DMS153 treated with DMSO at 0.1 percent for 48 hours (cell line): Measurements from ENCODE around the gene MMAB.
"Not testable (repeated sequence)": the region's sequence is repeated elsewhere in the genome, so short reads cannot be mapped to it uniquely, and the experiment has no call there.

Experiments
- DNase-seq: peaks from one replicate; lab custom pipeline; 2025; ENCODE audit not compliant: unreplicated experiment; lab: John Stamatoyannopoulos, UW

The MMAB gene

GRCh38 chr12:109604132-109604585 is 30.9 kb upstream of the MMAB start:
- DNase-seq: no peak

DNA sequence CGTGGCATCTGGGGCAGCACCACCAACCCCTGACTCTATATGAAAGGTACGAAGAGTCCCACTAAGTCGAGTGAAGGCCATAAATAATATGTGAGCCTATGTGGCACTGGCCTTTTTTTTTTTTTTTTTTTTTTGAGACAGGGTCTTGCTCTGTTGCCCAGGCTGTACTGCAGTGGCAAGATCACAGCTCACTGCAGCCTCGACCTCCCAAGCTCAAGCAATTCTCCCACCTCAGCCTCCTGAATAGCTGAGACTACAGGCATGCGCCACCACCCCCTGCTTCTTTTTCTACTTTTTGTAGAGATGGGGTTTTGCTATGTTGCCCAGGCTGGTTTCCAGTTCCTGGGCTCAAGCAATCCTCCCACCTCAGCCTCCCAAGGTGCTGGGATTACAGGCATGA is 28.8 kb upstream of the MMAB start:
- DNase-seq: not testable (repeated sequence)

- no peak for DNase-seq
These were observed 28.3 kb upstream of the MMAB start for GRCh38 chr12:109601557-109601956.

DNA sequence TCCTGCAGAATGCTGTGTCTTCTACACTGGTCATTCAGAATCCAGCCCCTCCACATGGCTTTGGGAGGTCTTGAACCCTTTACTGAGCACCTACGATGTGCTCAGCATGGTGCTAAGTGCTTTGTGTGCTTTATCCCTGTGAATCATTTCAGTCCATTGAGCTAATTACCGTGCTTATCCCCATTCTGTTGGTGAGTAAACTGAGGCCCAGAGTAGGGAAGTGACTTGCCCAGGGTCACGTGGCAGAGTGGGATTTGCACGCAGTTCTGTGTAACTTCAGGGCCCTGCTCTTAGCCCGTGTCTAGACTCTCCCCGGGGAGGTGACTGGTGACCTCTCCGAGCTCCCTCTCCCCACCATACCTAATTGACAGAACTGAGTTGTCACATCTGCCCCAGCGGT is 27.7 kb upstream of the MMAB start:
- no peak for DNase-seq

DNA sequence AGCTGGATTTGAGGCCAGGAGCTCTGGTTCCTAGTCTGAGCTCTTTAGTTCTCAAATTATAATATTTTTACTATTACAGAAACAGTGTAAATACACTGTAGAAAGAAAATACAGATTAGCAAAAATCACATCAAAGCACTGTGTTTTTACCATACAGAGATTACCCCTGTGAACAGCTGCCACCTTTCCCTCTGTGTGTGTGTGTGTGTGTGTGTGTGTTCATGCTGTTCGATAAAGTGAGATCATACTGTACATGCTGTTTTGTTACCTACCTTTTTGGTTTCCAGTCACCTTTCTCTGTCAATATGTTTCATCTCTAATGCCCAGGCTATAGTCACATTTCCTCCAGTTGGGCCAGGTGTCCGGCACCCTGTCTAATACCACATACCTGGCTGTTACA is 27.2 kb upstream of the MMAB start:
- no peak for DNase-seq

DNA sequence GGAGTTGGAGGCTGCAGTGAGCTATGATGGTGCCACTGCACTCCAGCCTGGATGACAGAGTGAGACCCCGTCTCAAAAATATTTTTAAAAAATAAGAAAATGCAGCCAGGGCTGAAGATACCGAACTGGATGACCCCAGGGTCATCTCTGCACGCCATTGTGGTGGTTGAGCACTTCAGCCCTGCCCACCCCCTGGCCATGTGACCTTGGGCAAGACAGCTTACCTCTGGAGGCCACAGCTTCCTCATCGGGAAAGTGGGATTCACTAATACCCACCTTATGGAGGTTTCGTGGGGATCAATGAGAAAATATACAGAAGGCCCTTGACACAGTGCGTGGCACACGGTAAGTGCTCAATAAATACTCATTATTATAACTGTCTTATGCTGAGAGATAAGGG is 25.8 kb upstream of the MMAB start:
- no peak for DNase-seq

DNA sequence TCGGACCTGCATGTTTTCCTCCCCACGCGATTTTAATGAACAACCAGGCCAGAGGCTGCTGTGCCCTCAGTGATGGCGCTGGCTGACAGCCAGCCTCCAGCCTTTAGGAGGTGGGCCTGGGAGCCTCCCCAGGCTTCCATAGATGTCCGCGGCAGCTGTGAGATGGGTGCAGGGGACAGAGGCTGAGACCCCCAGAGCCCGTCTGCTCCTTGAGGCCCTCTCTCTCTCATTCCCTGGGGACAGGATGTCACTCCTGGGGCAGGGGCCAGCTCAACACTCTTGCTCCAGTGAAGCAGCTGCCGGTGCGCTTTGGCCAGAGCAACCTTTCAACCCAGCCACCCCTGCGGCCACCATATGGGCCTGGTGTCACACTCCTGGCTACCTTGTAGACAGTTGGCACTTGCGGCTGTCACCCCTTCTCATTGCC is 25.1 kb upstream of the MMAB start:
- DNase-seq: no peak

DNA sequence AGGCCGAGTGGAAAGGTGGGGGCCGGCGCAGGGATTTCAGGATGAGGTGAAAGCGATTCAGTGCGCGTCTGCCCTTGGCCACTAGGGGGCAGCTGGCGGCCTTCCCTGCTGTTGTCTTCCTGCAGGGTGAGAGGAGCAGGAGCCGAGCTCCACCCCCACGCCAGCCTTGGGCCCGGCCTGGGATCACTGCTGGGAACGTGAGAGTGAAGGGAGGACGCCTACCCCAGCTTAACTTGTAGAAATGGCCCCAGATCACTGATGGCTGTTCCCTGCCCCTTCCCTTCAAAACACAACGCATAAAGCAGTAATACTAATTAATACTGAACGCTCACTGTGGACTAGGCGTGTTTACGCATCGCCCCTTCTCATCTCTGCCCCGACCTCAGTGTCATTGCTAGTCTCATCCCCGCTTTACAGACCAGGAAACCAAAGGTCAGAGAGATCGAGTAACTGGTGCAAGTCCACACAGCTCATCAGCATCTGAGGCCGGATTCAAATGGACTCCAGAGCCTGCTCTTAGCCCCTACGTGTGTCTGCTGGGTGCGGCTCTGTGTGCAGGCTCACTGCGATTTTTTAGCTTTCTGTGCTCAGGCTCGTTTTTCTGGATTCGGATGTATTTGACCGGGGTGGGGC is 24.6 kb upstream of the MMAB start:
- DNase-seq: peak; percentile 76

DNA sequence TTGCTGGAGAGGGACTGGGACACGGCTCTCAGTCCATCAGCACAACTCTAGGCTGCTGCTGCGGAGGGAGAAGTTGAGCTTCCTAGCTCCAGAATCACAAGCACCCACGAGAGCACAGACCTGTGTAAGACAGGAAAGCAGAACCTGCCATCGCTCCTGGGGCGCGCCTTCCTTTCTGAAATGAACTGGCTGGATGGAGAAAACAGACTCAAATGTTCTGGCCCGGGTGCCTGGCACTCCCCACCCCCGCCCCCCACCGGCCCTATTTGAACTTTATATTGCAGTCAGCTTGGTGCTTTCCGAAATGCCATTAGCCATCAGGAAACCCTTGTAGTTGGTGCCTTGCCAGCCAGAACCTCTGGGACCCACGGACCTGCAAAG is 24.1 kb upstream of the MMAB start:
- DNase-seq: no peak

GRCh38 chr12:109596418-109597244 is 23.3 kb upstream of the MMAB start:
- no peak for DNase-seq

DNA sequence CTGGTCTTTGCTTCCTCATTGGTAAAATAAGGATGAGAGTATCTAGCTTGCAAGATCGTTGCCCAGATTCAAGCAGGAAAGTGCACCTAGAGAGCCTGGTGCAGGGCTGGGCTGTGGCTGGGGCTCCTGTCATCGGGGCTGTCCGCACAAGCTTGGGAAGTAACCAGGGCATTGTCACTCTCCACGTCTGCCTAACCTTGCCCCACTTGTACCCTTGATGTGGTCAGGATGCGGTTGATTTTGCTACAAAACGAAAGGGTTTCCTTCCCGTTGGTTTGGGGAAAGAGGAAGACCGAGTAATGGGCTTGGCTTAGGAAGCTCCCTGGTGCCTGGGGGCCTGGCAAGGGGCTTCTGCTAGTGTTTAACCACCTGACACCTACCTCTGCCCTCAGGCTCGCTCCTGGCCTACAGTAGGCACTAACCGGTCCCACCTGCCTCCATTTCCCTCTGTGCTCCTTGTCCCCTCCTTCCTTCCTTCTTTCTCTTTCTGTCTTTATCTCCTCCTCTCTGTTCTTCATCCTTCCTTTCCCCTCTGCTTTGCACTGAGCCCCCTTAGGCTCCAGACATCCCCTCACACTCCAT is 22.1 kb upstream of the MMAB start:
- DNase-seq: no peak

GRCh38 chr12:109594556-109595317 is 21.4 kb upstream of the MMAB start:
- no peak for DNase-seq

GRCh38 chr12:109592905-109593272 is 19.6 kb upstream of the MMAB start:
- no peak for DNase-seq

GRCh38 chr12:109592195-109592904 is 19.0 kb upstream of the MMAB start:
- no peak for DNase-seq

DNA sequence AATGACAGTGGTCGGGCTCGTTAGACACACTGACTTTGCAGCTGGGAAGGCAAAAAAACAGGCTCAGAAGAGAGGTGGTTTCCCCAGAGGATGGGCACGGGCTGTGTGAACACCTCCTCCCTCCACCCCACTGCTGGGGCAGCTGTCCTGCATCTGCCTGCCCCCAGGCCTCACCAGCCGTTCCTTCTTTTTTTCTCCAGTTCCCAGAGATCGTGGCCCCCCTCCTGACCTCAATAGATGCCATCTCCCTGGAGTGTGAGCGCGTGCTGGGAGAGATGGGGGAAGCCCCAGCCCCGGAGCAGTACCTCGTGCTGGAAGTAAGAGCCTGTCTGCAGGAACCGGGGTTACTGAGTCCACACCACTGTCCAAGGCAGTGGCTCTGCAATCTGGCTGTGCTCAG is 17.7 kb upstream of the MMAB start:
- no peak for DNase-seq

GRCh38 chr12:109590566-109590965 is 17.3 kb upstream of the MMAB start:
- DNase-seq: no peak

- no peak for DNase-seq
These were observed 16.5 kb upstream of the MMAB start for GRCh38 chr12:109589691-109590245.

DNA sequence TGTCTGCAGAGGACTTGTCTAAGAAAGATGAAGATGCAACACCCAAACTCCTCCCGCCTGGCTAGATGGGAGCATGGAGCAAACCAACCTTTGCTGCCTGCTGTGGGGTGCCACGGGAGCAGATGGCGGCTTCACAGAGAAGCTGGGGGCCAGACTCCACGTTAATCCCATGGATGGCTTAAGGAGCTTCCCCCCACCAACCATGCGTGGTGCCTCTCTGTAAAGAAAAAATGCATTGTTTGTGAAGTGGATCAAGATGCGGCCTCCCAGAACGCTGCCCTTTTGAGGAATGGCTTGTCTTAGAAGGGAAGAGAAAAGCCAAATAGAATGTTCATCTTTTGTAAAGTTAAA is 15.9 kb upstream of the MMAB start:
- DNase-seq: no peak

DNA sequence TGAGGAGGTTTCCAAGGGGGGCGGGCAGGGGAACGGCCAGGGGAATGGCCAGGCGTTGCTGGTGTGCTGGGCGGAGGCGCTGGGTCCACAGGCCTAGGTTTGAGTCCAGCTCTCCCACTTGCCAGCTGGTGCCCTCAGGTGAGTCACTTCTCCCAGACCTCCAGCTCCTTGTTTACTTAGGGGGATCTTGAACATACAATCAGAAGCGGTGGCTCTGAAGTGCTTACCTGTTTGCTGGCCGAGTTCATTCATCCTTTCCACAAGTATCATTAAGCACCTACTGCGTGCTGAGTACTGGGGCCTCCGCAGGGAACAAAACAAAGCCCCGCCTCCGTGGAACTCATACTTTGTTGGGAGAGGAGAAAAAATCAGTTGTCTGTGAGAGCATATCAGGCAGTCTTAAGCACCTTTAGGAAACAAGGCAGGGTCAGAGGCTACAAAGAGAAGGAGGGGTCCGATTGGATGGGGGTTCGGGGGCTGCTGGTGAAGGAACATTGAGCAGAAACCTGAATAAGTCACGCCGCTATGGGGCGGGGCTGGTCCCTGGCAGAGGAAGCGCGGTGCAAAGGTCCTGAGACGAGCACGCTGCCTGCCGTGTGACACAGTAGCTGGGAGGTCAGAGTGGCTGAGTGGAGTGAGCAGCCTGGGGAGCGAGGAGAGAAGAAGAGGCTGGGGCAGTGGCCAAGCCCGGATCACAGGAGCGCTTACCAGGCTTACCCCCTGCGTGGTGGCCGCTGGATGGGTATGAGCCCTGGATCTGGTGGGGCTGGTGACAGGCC is 15.3 kb upstream of the MMAB start:
- no peak for DNase-seq

DNA sequence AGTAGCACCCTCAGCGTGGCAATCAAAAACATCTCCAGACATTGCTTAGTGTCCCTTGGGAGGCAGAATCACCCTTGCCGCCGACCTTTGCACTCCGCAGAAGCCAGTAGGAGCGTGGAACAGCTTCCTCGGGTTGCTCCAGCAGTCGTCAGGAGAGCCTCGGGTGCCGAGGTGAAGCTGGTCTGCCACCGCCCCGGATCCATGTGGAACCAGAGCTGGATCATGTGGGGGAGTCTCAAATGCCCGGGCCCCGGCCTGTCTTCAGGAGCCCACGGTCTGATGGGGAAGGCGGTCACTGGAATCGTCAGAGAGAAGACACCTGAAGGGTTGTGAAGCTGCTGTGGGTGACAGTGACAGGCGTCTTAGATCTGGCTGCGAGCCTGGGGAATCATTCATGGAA is 14.6 kb upstream of the MMAB start:
- DNase-seq: no peak
